ENCODE measurements around the gene A2M. TPM values are rescaled to one million over a fixed set of nuclear protein-coding genes. Genes with fewer than 3 reads are reported as not detected.

The A2M gene
- total RNA-seq, 1 experiment from 2014 or later: 1.2 TPM

DNA sequence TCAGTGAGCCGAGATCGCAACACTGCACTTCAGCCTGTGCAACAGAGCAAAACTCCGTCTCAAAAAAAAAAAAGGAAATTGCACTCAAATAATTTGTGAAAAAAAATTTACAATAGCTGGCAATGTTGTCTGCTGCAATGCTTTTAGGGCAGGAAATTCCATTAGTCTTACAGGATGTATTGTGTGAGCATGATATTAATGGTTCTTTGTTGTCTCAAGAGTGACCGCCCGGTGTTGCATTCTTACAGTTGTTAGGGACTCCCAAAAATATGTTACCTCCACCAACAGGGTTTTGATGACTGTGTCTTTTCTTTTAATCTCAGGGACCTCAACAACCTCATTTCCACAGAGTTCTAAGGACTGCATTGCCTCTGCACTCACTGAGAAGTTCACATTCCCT, 47.7 kb upstream of the A2M start:
- Histone ChIP-seq H2AFZ (ENCODE audit: low read length) (no peak overlapping the region), H2BK120ac (ENCODE audit: low read depth, low read length, poor library complexity, severe bottlenecking) (no peak overlapping the region), H3K56ac (ENCODE audit: insufficient read length, low read depth, low read length) (no peak overlapping the region), H3K23me2 (ENCODE audit: insufficient read length, low read depth, low read length, poor library complexity, severe bottlenecking) (no peaks in the 10 kb centered on the region), H4K5ac (ENCODE audit: insufficient read length, low read depth, low read length) (no peak overlapping the region), H3K27me3 (ENCODE audit: insufficient read depth, low read length) (no peaks in the 10 kb centered on the region), H4K20me1 (ENCODE audit: control insufficient read depth, insufficient read depth, insufficient read length) (no peaks in the 10 kb centered on the region), H3K9me3 (ENCODE audit: control insufficient read depth, low read depth, low read length) (no peaks in the 10 kb centered on the region), H3K4ac (ENCODE audit: low read depth, low read length) (no peak overlapping the region), H3K4me2 (ENCODE audit: insufficient read depth, insufficient read length, low read length) (no peak overlapping the region), H3K79me1 (ENCODE audit: insufficient read depth, low read depth, low read length, poor library complexity, severe bottlenecking) (no peaks in the 10 kb centered on the region), H3K18ac (ENCODE audit: insufficient read length, low read depth, low read length) (no peak overlapping the region), H2BK20ac (ENCODE audit: low read depth, low read length, poor library complexity, severe bottlenecking) (no peak overlapping the region), H2BK15ac (ENCODE audit: low read depth, low read length) (no peak overlapping the region), H3K4me1 (ENCODE audit: insufficient read depth, low read length) (no peaks in the 10 kb centered on the region; the same call in 1 of the 2 replicates), H4K8ac (replicated peaks; ENCODE audit: insufficient read length, low read depth, low read length) (no peak overlapping the region), H3K27ac (ENCODE audit: insufficient read length, low read depth, low read length) (no peak overlapping the region), H2AK5ac (ENCODE audit: insufficient read length, low read length) (no peak overlapping the region), H2BK12ac (ENCODE audit: insufficient read length, low read depth, low read length) (no peak overlapping the region), H3K9ac (ENCODE audit: extremely low read depth, insufficient read length, low read length) (no peak overlapping the region), H3K23ac (ENCODE audit: insufficient read length, low read depth, low read length) (no peak overlapping the region), H3T11ph (ENCODE audit: low read length) (no peak overlapping the region), H2BK5ac (ENCODE audit: insufficient read length, low read length) (no peak overlapping the region), H4K91ac (ENCODE audit: insufficient read length, low read depth, low read length) (no peak overlapping the region), H3K79me2 (ENCODE audit: insufficient read depth, low read length) (no peaks in the 10 kb centered on the region), H3K14ac (ENCODE audit: insufficient read depth, low read length) (no peak overlapping the region)
- Mint-ChIP-seq H3K4me1 (peaks cover 11 to 12% of the 10 kb centered on the region in 2 experiments), H3K36me3 (ENCODE audit: insufficient read depth in 1 of 3, low read depth in 3 of 3) (peaks cover 0 to 3% (median 0%) of the 10 kb centered on the region in 3 experiments; a peak in 2 of 7 replicates), H3K4me3 (no peak overlapping the region), H3K27ac (no peak overlapping the region), H3K27me3 (ENCODE audit: low read depth) (no peaks in the 10 kb centered on the region; the same call in 1 of the 2 replicates), H3K9me3 (no peaks in the 10 kb centered on the region)
- WGBS (ENCODE audit: extremely low coverage, insufficient read length, low lambda C conversion rate): no CpG with 5 or more reads among the region's 5 CpGs
- DNase-seq: no peak
- TF ChIP-seq, protein P1, sequence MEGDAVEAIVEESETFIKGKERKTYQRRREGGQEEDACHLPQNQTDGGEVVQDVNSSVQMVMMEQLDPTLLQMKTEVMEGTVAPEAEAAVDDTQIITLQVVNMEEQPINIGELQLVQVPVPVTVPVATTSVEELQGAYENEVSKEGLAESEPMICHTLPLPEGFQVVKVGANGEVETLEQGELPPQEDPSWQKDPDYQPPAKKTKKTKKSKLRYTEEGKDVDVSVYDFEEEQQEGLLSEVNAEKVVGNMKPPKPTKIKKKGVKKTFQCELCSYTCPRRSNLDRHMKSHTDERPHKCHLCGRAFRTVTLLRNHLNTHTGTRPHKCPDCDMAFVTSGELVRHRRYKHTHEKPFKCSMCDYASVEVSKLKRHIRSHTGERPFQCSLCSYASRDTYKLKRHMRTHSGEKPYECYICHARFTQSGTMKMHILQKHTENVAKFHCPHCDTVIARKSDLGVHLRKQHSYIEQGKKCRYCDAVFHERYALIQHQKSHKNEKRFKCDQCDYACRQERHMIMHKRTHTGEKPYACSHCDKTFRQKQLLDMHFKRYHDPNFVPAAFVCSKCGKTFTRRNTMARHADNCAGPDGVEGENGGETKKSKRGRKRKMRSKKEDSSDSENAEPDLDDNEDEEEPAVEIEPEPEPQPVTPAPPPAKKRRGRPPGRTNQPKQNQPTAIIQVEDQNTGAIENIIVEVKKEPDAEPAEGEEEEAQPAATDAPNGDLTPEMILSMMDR (conservative IDR thresholded peaks at IDR 0.05): no peak

All from H9 (cell line).